Measurements from ENCODE around the gene EIF3B. TPM values are rescaled to one million over a fixed set of nuclear protein-coding genes. Genes with fewer than 3 reads are reported as not detected.
A peak's percentile ranks its signal among the peaks of the same experiment; 100 is the strongest.

The EIF3B gene
- total and polyA plus RNA-seq, 9 of the 15 experiments (the other 6 are each of a cell fraction or from before 2014, with no cell fraction given): 25.9 to 494 (median 357) TPM

- Histone ChIP-seq H3K9me3 (replicated peaks; ENCODE audit: control insufficient read depth, insufficient read depth, low read depth, low read length) (no peaks in the 10 kb centered on the region), H4K20me1 (replicated peaks; ENCODE audit: control insufficient read depth, insufficient read depth, low read length) (no peaks in the 10 kb centered on the region), H3K79me2 (ENCODE audit: control insufficient read depth, insufficient read depth, low read length) (no peaks in the 10 kb centered on the region), H3K4me2 (ENCODE audit: insufficient read depth, low read length) (no peak overlapping the region), H2AFZ (ENCODE audit: low read depth, low read length) (0 out of 2 replicates have a peak overlapping the region, but pooled peaks have one; percentile 32), H3K4me3 (no peak overlapping the region), H3K9ac (ENCODE audit: insufficient read depth in 1 of 2, low read depth in 2 of 2, low read length in 2 of 2) (no peak overlapping the region), H3K27me3 (ENCODE audit: control insufficient read depth in 2 of 2, insufficient read depth in 2 of 2, low read length in 2 of 2) (no peaks in the 10 kb centered on the region), H3K4me1 (replicated peaks in 1 of 2; ENCODE audit: control insufficient read depth in 2 of 2, insufficient read depth in 2 of 2, low read length in 2 of 2) (peaks cover 0 to 11% of the 10 kb centered on the region in 2 experiments; a peak in 1 of 5 replicates), H3K27ac (ENCODE audit: extremely low read depth, low read depth, low read length) (no peak overlapping the region), H3K9me1 (ENCODE audit: control insufficient read depth, insufficient read depth, low read length) (no peaks in the 10 kb centered on the region), H3K36me3 (ENCODE audit: control insufficient read depth, insufficient read depth, low read length) (no peaks in the 10 kb centered on the region)
- DNase-seq (ENCODE audit: extremely low read depth in 1 of 4, low spot score in 3 of 4): peak in 1 of 4 experiments; percentile 34
- 28% methylated on average over 6 of the region's 6 CpGs for WGBS (ENCODE audit: insufficient coverage, low coverage, missing lambda C conversion rate)
- intact Hi-C loops (cut with micrococcal nuclease) (no loop called here), in situ Hi-C loops (cut with MboI) (no loop called here)
- no TSS peak for BruUV-seq (replicated peaks)
- ChIA-PET POLR2A (interaction anchor here (0.6 kb wide), 1 partner anchor 28 kb away, joined by 4 read pairs; no protein-coding TSS in a partner anchor), CTCF (ENCODE audit: low intra/inter-chr PET ratio) (interaction anchor here (1.1 kb wide), 1 partner anchor 12 kb away, joined by 3 read pairs; no protein-coding TSS in a partner anchor)
- ATAC-seq: peak; percentile 65
- no peak for FAIRE-seq
- peak; percentile 53 for TF ChIP-seq POLR3A (IDR thresholded peaks at IDR 0.05; ENCODE audit: borderline replicate concordance, extremely low read depth, insufficient read depth, insufficient read length)
- TF ChIP-seq FOSL1 (tag; conservative IDR thresholded peaks at IDR 0.05): peak; percentile 45; the same call in 1 of the 2 replicates
- TF ChIP-seq NFE2 (IDR thresholded peaks at IDR 0.05; ENCODE audit: low read depth): peak; percentile 89
- peak; percentile 74; the same call in 1 of the 2 replicates for TF ChIP-seq ZNF316 (IDR thresholded peaks at IDR 0.05)
- peak; percentile 47; the same call in 1 of the 2 replicates for TF ChIP-seq MAFF (IDR thresholded peaks at IDR 0.05; ENCODE audit: low read length)
- no peak for TF ChIP-seq PHF20 (IDR thresholded peaks at IDR 0.05; ENCODE audit: partially characterized antibody)
- TF ChIP-seq DPF2 (IDR thresholded peaks at IDR 0.05): peak; percentile 51; the same call in 1 of the 2 replicates
- peak; percentile 50; the same call in 1 of the 2 replicates for TF ChIP-seq JUND (IDR thresholded peaks at IDR 0.05; ENCODE audit: borderline replicate concordance, low read depth, low read length)
- TF ChIP-seq JUND (tag; IDR thresholded peaks at IDR 0.05; ENCODE audit: borderline replicate concordance, low read depth, low read length): no peak
- TF ChIP-seq ZBTB40 (IDR thresholded peaks at IDR 0.05): peak; percentile 31; the same call in 1 of the 2 replicates
- no peak for TF ChIP-seq ZBTB40 (CRISPR knock-in tag; IDR thresholded peaks at IDR 0.05)
- TF ChIP-seq EP400 (IDR thresholded peaks at IDR 0.05): peak; percentile 39; the same call in 1 of the 2 replicates
- TF ChIP-seq RCOR1 (IDR thresholded peaks at IDR 0.05; ENCODE audit: borderline replicate concordance in 1 of 2, low read depth in 2 of 2, low read length in 2 of 2): peak in 1 of 2 experiments; percentile 52; a peak in 1 of 4 replicates
- TF ChIP-seq GTF2F1 (IDR thresholded peaks at IDR 0.05; ENCODE audit: low read depth, low read length): no peak
- TF ChIP-seq SREBF1 (IDR thresholded peaks at IDR 0.05; ENCODE audit: borderline replicate concordance, low read depth, low read length): peak; percentile 83; the same call in 1 of the 2 replicates
- TF ChIP-seq KDM1A (IDR thresholded peaks at IDR 0.05): peak; percentile 21 to 35; a peak in 1 of 4 replicates
These were observed 22.9 kb upstream of the EIF3B start for GRCh38 chr7:2331707-2332106.

Data from K562 (cell line).